HG02678 (cell line): Measurements from ENCODE around the gene INTS15.

Experiments used
- ATAC-seq: cut with Tn5 transposase; IDR thresholded peaks from one replicate; pipeline ENCODE4 v1.9.1; 2021; ENCODE audit warnings: mild to moderate bottlenecking, moderate library complexity; ENCODE audit not compliant: unreplicated experiment

The INTS15 gene

GRCh38 chr7:6642239-6642839 lies 52.5 kb downstream of the INTS15 start:
- no peak for ATAC-seq

GRCh38 chr7:6642861-6643640 lies 53.2 kb downstream of the INTS15 start:
- no peak for ATAC-seq

GRCh38 chr7:6643915-6644625 lies 54.2 kb downstream of the INTS15 start:
- ATAC-seq, result no peak

- ATAC-seq, result no peak
Observed at GRCh38 chr7:6644728-6645127, 54.9 kb downstream of the INTS15 start.

GRCh38 chr7:6646465-6646864 lies 56.6 kb downstream of the INTS15 start:
- no peak for ATAC-seq

GRCh38 chr7:6647080-6647479 lies 57.3 kb downstream of the INTS15 start:
- no peak for ATAC-seq

GRCh38 chr7:6647541-6647940 lies 57.7 kb downstream of the INTS15 start:
- ATAC-seq, result no peak

- ATAC-seq, result no peak
Observed at GRCh38 chr7:6648066-6648814, 58.4 kb downstream of the INTS15 start.

GRCh38 chr7:6648815-6649104 lies 58.9 kb downstream of the INTS15 start:
- no peak for ATAC-seq

GRCh38 chr7:6649241-6649961 lies 59.6 kb downstream of the INTS15 start:
- no peak for ATAC-seq

- ATAC-seq, result no peak
Observed at GRCh38 chr7:6650086-6650485, 60.3 kb downstream of the INTS15 start.

GRCh38 chr7:6650521-6651011 lies 60.7 kb downstream of the INTS15 start:
- ATAC-seq, result no peak

GRCh38 chr7:6651851-6652445 lies 62.1 kb downstream of the INTS15 start:
- no peak for ATAC-seq

- no peak for ATAC-seq
Observed at GRCh38 chr7:6652446-6653011, 62.7 kb downstream of the INTS15 start.

- ATAC-seq, result no peak
Observed at GRCh38 chr7:6653071-6654003, 63.5 kb downstream of the INTS15 start.

GRCh38 chr7:6654113-6654841 lies 64.5 kb downstream of the INTS15 start:
- no peak for ATAC-seq

- no peak for ATAC-seq
Observed at GRCh38 chr7:6654842-6655610, 65.2 kb downstream of the INTS15 start.
